Measurements from ENCODE around the gene PHLPP1.

The PHLPP1 gene

DNA sequence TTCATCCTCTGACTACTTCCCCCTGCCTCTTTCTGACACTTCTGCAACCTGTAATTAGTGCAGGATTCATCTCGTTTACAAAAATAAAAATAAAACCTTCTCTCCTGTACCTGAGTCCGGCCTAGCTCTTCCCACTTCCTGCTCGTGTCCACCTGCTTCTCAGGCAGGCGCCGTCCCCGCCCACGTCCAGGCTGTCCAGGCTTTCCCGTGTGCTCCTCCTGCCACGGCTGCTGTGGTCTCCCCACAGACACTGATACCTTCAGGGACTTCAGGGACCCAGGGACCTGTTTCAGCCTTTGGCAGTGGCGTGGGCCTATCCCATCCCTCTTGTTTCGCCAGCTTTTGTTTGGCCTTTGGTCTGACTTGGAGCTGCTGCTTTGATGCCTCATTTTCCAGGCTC, 272.5 kb downstream of the PHLPP1 start:
- DNase-seq = no peak

DNA sequence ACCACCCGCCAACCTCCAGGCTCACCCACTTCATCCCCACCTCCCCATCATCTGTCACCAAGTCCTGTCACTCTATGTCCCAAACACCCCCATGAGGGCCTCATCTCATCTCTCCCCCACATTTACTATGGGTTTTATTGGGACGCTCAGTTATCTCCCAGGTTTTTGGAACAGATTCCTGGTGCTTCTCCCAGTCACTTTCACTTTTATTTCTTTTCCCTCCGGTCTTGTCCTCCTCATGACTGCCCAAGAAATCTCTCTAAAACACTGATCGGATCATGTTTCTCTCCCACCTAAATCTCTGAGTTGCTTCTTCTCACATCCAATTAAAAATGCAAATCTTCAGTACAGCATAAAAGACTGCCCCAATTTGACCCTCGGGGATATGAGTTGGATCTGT, 273.1 kb downstream of the PHLPP1 start:
- DNase-seq = no peak

- DNase-seq = no peak
These were observed 273.9 kb downstream of the PHLPP1 start for GRCh38 chr18:62989195-62989594.

- DNase-seq = no peak
These were observed 275.3 kb downstream of the PHLPP1 start for GRCh38 chr18:62990653-62991052.

DNA sequence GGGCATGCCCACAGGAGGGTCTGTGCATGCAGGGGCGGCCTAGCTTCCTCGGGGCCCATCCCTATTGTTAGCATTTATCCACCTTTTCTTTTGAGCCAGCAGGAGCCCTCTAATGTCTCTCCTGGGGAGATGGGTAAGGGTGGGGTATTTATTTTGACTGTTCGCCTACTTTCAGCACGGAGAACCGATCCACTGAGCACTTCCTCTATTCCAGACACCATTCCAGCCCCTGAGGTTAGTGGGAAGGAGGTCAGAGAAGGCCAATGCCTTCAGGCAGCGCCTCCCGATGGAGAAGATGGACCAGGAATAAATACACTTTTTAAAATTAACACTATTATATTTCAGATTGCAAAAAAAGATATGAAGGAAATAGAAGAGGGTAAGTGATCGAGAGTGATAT, 276.0 kb downstream of the PHLPP1 start:
- no peak for DNase-seq

GRCh38 chr18:62991959-62992358, 276.6 kb downstream of the PHLPP1 start:
- no peak for DNase-seq

DNA sequence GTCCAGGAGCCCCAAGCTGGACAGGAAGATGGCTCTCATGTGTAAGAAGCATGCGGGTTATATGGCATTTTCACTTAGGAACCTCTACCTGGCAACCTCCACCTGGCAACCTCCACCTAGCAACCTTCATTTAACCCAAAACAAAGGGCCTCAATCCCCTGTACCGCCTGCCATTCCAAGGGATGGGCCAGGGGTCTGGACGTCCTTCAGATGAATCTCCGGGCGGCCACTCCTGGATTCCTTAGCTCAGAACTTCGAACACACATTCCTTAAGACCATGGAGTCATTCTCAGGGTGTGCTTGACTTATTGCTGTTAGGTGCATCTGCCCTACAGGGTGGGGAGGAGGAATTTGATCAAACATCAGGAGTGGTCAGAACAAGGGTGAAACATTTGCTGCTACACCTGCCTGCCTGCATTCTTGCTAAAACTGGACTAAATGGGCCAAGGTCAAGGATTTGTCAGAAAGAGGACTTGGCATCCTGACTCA, 277.6 kb downstream of the PHLPP1 start:
- DNase-seq = no peak

DNA sequence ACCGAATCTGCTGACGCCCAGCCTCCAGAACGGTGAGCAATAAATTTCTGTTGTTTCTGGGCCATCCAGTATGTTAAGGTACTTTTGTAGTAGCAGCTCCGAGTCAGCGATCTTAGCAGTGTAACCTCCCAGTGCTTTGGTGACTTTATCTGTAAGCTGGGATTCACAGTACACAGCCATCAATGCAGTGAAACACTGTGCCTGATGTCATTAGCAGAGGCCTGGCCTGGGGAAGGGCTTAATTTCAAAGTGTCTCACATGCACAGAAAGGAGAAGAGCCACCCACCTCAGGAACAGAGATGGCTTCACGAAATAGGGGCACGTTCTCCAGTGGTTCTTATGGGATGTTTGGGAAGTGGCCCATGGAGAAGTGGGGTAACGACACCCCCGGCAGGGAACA, 281.2 kb downstream of the PHLPP1 start:
- DNase-seq = no peak

- no peak for DNase-seq
These were observed 281.7 kb downstream of the PHLPP1 start for GRCh38 chr18:62997076-62997475.

DNA sequence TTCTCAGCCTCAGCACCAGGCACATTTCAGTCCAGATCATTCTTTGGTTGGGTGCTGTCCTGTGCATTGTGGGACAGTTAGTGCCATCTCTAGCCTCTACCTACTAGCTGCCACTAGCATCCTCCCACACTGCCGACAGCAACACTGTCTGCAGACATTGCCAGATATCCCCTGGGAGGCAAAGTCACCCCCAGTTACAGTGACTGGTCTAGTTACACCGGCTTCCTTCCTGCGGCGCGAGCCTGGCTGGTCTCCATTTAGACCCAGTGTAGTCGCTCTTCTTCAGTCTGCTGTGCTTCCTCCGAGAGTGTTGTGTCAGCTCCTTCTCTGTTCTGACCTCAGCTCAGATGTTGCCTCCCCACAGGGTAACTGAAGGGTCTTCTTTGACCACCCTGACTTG, 283.1 kb downstream of the PHLPP1 start:
- no peak for DNase-seq

- DNase-seq = no peak
These were observed 284.1 kb downstream of the PHLPP1 start for GRCh38 chr18:62999392-62999791.

DNA sequence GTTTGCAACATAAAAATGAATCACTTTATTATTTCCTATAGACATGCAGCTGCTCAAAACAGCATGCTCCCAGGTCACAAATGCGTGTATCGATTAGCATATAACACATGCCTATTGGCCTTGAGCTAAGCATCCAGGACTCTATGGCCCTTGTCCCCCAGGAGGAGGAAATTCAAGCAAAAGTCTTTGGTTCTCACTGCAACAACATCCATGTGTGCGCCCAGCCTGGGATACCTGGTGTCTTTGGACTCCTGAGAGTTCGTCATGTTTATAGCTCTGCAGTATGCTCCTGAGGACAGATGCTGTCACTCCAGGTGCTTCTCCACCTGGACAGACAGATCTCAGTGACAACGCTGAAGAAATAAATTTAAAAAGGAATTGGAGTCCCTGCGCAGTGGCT, 284.6 kb downstream of the PHLPP1 start:
- DNase-seq = no peak

GRCh38 chr18:63000839-63001238, 285.5 kb downstream of the PHLPP1 start:
- no peak for DNase-seq

DNA sequence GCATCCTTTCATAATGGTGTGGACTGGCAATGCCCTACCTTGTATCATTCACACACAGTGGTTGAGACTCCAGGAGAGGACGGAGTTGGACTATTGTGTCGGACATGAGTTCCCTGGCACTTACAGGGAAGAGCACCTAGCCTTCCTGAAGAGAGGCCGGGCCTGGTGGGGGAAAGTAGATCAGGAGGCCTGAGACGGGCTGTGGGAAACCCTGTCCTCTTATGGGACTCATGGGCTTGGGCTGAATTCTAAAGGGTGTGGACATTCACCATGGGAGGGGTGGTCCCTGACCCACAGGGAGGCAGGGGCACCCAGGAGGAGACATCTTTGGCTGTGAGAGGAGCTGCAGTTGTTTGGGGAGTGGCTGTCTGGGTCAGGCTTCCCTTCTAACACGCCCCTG, 286.5 kb downstream of the PHLPP1 start:
- DNase-seq = no peak

DNA sequence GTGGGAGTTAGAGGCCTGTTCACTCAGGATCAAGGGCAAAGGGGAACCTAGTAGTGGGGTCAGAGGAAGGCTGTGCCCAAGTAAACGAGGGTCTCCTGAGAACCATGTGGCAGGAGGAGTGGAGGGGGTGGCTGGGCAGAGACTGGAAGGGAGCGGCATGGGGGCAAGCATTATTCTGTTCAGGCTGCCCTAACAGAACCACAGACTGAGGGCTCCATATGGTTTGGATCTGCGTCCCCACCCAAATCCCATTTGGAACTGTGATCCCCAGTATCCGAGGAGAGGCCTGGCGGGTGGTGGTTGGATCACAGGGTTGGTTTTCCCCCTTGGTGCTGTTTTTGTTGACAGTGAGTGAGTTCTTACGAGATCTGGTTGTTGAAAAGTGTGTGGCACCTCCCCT, 287.0 kb downstream of the PHLPP1 start:
- DNase-seq = no peak

DNA sequence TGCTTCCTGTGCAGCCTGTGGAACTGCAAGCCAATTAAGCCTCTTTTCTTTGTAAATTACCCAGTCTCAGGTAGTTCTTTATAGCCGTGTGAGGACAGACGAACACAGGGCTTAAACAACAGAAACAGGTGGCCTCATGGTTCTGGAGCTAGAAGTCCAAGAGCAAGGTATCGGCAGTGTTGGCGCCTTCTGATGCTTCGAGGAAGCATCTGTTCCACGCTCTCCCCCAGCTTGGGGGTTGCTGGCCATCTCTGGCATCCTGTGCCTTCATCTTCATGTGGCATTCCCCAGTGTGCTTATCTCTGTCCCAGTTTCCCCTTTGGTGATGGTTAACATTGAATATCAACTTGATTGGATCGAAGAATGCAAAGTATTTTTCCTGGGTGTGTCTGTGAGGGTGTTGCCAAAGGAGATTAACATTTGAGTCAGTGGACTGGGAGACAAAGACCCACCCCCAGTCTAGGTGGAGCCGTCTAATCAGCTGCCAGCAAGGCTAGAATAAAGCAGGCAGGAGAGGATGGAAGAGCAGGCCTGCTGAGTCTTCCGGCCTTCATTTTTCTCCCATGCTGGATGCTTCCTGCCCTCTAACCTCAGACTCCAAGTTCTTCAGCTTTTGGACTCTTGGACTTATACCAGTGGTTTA, 287.6 kb downstream of the PHLPP1 start:
- DNase-seq = no peak

DNA sequence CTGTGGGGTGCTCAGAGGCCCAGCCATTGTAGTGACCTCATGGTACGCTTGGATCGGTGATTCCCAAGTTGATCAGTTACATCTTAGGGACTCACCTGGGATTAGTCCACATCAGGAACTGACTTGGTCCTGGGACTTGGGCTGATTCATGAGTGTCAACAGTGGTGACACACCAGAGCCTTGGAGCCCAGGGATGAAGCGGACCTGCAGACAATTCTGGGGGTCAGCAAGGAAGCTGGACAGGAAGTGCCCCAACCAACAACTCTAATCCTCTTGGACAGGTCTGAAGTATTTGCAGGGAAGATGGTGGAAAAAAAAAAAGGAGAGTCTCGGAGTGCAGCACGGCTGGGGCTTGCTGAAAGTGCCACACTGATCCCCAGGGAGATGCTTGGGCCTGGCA, 288.6 kb downstream of the PHLPP1 start:
- no peak for DNase-seq

DNA sequence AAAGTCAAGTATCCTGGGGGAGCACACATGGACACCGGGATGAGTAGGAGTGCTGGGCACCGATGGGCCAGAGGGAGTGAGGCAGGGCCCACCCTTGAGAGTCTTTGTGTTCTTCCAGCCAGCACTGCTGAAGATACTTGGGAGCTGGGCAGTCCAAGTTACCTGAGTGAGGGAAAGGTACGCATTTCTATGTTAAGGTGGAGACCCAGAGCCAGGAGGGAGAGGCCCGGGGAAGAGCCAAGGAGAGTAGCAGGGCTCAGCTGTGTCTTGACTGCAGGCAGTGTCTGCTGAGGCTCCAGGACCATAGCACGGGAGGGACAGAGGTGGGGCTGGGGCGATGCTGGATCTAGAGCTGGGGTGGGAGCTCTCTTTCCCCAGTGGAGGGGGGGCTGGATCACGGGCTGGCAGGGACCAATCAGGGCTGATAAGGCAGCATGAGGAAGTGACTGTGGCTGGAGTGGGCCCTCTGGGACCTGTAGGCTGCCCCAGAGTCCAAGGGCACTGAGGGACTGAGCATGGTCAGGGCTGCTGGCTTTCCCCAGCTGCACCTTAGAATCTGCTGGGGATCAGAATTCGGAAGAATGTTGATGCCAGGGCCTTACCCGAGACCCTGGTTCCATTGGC, 289.2 kb downstream of the PHLPP1 start:
- no peak for DNase-seq

GRCh38 chr18:63005306-63005705, 290.0 kb downstream of the PHLPP1 start:
- no peak for DNase-seq

- no peak for DNase-seq
These were observed 291.9 kb downstream of the PHLPP1 start for GRCh38 chr18:63007231-63007630.

GRCh38 chr18:63016270-63016669, 300.9 kb downstream of the PHLPP1 start:
- DNase-seq = peak; percentile 41

DNA sequence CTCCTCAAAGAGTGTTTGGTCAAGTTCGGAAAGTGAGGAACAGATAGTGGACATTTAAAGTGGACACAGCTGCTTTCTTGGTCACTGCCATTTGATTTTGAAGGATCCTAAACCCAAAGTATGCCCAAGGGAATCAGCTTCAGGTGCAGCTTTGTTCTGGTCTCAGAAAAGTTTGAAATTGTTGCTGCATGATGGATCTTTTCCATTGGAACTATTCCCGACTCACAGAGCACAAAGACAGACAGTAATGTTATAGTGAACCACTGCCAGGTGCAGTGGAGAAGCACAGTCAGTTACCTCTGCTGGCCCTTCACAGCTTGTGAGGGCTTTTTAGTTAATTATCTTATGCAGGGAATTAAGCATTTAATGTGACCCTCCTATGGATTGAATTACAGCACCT, 301.7 kb downstream of the PHLPP1 start:
- DNase-seq = no peak

DNA sequence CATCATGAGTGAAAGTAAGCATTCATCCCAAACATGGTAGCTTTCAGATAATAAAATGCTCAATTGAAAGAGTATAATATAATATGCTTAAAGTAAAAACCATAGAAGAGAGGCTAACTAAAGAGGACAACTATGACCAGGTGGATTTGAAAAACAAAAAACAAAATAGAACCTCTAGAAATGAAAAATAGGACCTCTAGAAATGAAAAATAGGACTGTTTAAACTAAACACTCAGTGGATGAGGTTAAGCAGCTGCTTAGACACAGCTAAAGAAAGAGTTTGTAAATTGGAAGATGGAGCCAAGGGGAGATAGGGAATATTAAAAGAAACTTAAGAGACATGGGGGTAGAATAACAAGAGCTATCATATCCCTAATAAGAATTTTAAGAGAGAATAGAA, 302.6 kb downstream of the PHLPP1 start:
- DNase-seq = no peak

GRCh38 chr18:63022429-63023022, 307.2 kb downstream of the PHLPP1 start:
- no peak for DNase-seq
